Measurements from ENCODE around the gene SDCBP2.

SDCBP2 gene

DNA sequence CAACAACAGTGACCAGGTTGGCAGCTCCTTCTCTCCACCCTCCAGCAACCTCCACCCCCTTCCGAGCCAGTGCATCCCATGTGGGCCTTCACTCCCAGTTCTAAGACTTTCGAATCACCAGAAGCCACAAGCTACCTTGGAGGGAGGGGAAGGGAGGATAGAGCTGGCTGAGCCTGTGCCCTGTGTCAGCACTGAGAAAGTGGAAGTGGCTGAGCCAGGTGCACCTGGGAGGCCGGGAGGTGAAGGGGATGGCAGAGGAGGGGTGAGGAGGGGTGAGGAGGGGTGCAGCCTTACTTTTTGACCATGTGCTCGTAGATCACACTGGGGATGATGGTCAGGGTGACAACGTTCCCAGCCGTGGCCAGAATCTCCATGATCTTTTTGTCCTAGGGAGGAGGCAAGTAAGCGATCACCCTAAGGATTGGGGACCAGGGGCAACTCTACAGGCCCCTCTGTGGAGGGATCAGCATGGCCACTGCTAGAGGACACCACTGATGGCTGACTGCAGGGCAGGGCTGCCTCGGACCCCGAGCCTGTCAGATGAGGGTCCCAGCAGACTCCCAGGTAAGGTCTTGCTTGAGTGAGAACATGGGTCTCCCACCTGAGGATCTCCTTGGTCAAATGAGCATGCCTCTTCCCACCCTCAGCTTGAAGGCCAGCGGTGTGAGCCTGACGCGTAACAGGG is 18.3 kb downstream of the SDCBP2 start:
- H3K9ac ChIP-seq (ENCODE audit: low read depth, low read length, poor library complexity), result no peak overlapping the region
- H2AK5ac ChIP-seq (ENCODE audit: low read depth, low read length), result peak overlapping the region; percentile 57
- no peak overlapping the region for H4K91ac ChIP-seq (ENCODE audit: low read depth, low read length, poor library complexity)
- no peaks in the 10 kb centered on the region for H3K27me3 ChIP-seq (ENCODE audit: control insufficient read depth in 3 of 3, insufficient read depth in 3 of 3, low read depth in 1 of 3, low read length in 3 of 3)
- no peak overlapping the region for H4K8ac ChIP-seq (ENCODE audit: low read depth, low read length)
- no peaks in the 10 kb centered on the region for H3K9me3 ChIP-seq (replicated peaks in 1 of 2; ENCODE audit: control insufficient read depth in 2 of 2, insufficient read depth in 1 of 2, low read depth in 1 of 2, low read length in 2 of 2)
- peak overlapping the region; percentile 61 for H2AFZ ChIP-seq (ENCODE audit: low read length)
- no peak overlapping the region for H2BK15ac ChIP-seq (ENCODE audit: low read length)
- H2BK120ac ChIP-seq (ENCODE audit: low read depth, low read length), result no peak overlapping the region
- H2BK12ac ChIP-seq (ENCODE audit: low read length), result no peak overlapping the region
- no peak overlapping the region for H3K18ac ChIP-seq (ENCODE audit: low read length)
- no peak overlapping the region for H2BK5ac ChIP-seq (ENCODE audit: low read length)
- no peak overlapping the region for H3K4ac ChIP-seq (ENCODE audit: low read length)
- no peaks in the 10 kb centered on the region for H3K36me3 ChIP-seq (replicated peaks in 1 of 2; ENCODE audit: control insufficient read depth in 2 of 2, insufficient read depth in 2 of 2, low read length in 2 of 2)
- no peaks in the 10 kb centered on the region for H3K79me1 ChIP-seq (ENCODE audit: low read depth, low read length)
- H3K23ac ChIP-seq (ENCODE audit: low read depth, low read length, poor library complexity), result no peak overlapping the region
- DNase-seq (ENCODE audit: low spot score), result no peak
- H3K27ac ChIP-seq (replicated peaks; ENCODE audit: low read length), result no peak overlapping the region
- peaks cover 13 to 14% of the 10 kb centered on the region in 2 donors for H3K4me1 ChIP-seq (ENCODE audit: control insufficient read depth in 2 of 2, insufficient read depth in 1 of 2, low read depth in 1 of 2, low read length in 2 of 2)
- no CpG with 5 or more reads among the region's 12 CpGs for WGBS, 2 donors (ENCODE audit: extremely low coverage in 2 of 2, insufficient read length in 2 of 2, insufficient replicate concordance in 1 of 2)
- H3K4me3 ChIP-seq (ENCODE audit: low read length in 2 of 2), result no peak overlapping the region
- H3K4me2 ChIP-seq (ENCODE audit: insufficient read depth, low read length, poor library complexity, severe bottlenecking), result no peak overlapping the region
- no peak overlapping the region for H3K14ac ChIP-seq (ENCODE audit: low read length)

DNA sequence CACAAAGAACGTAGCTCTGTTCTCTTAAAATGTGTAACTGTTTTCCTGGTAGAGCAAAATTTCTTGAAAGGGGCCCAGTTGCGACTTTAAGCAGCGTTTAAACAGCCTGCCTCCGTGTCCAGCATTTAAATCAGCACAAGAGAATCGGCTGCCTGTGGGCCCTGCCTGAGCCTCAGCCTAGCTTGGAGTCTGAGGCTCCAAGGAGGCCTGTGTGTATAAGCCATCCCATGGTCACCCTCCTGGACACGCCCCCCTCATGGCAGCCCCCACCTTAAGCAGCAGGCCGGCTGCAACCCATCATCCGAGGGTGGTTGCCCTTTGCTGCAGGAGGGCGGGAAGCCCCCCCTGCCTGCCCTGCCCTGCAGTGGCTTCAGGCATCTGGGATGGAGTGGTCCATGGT is 18.9 kb downstream of the SDCBP2 start:
- no peak overlapping the region for H4K8ac ChIP-seq (ENCODE audit: low read depth, low read length)
- H3K4me2 ChIP-seq (ENCODE audit: insufficient read depth, low read length, poor library complexity, severe bottlenecking), result no peak overlapping the region
- H2AFZ ChIP-seq (ENCODE audit: low read length), result peak overlapping the region; percentile 61
- no CpG with 5 or more reads among the region's 9 CpGs for WGBS, 2 donors (ENCODE audit: extremely low coverage in 2 of 2, insufficient read length in 2 of 2, insufficient replicate concordance in 1 of 2)
- H3K4me1 ChIP-seq (ENCODE audit: control insufficient read depth in 2 of 2, insufficient read depth in 1 of 2, low read depth in 1 of 2, low read length in 2 of 2), result peaks cover 13 to 14% of the 10 kb centered on the region in 2 donors
- peak overlapping the region; percentile 47 for H3K14ac ChIP-seq (ENCODE audit: low read length)
- H3K9ac ChIP-seq (ENCODE audit: low read depth, low read length, poor library complexity), result no peak overlapping the region
- H3K4ac ChIP-seq (ENCODE audit: low read length), result no peak overlapping the region
- no peak overlapping the region for H2BK15ac ChIP-seq (ENCODE audit: low read length)
- H2BK5ac ChIP-seq (ENCODE audit: low read length), result no peak overlapping the region
- no peak overlapping the region for H3K27ac ChIP-seq (replicated peaks; ENCODE audit: low read length)
- no peak overlapping the region for H2BK120ac ChIP-seq (ENCODE audit: low read depth, low read length)
- no peak overlapping the region for H3K18ac ChIP-seq (ENCODE audit: low read length)
- no peaks in the 10 kb centered on the region for H3K27me3 ChIP-seq (ENCODE audit: control insufficient read depth in 3 of 3, insufficient read depth in 3 of 3, low read depth in 1 of 3, low read length in 3 of 3)
- no peak overlapping the region for H3K4me3 ChIP-seq (ENCODE audit: low read length in 2 of 2)
- peak overlapping the region; percentile 57 for H2AK5ac ChIP-seq (ENCODE audit: low read depth, low read length)
- no peaks in the 10 kb centered on the region for H3K36me3 ChIP-seq (replicated peaks in 1 of 2; ENCODE audit: control insufficient read depth in 2 of 2, insufficient read depth in 2 of 2, low read length in 2 of 2)
- H3K9me3 ChIP-seq (replicated peaks in 1 of 2; ENCODE audit: control insufficient read depth in 2 of 2, insufficient read depth in 1 of 2, low read depth in 1 of 2, low read length in 2 of 2), result no peaks in the 10 kb centered on the region
- no peaks in the 10 kb centered on the region for H3K79me1 ChIP-seq (ENCODE audit: low read depth, low read length)
- no peak overlapping the region for H4K91ac ChIP-seq (ENCODE audit: low read depth, low read length, poor library complexity)
- no peak overlapping the region for H3K23ac ChIP-seq (ENCODE audit: low read depth, low read length, poor library complexity)
- no peak overlapping the region for H2BK12ac ChIP-seq (ENCODE audit: low read length)
- no peak for DNase-seq (ENCODE audit: low spot score)

GRCh38 chr20:1309439-1309847 is 19.5 kb downstream of the SDCBP2 start:
- no peak overlapping the region for H2BK15ac ChIP-seq (ENCODE audit: low read length)
- H3K4ac ChIP-seq (ENCODE audit: low read length), result peak overlapping the region; percentile 79
- no peaks in the 10 kb centered on the region for H3K9me3 ChIP-seq (replicated peaks in 1 of 2; ENCODE audit: control insufficient read depth in 2 of 2, insufficient read depth in 1 of 2, low read depth in 1 of 2, low read length in 2 of 2)
- H3K79me1 ChIP-seq (ENCODE audit: low read depth, low read length), result no peaks in the 10 kb centered on the region
- peak overlapping the region; percentile 81 for H3K18ac ChIP-seq (ENCODE audit: low read length)
- H3K27me3 ChIP-seq (ENCODE audit: control insufficient read depth in 3 of 3, insufficient read depth in 3 of 3, low read depth in 1 of 3, low read length in 3 of 3), result peaks cover 0 to 6% (median 0%) of the 10 kb centered on the region in 3 experiments
- H3K4me3 ChIP-seq (ENCODE audit: low read length in 2 of 2), result no peak overlapping the region
- no peak for DNase-seq (ENCODE audit: low spot score)
- no peak overlapping the region for H3K23ac ChIP-seq (ENCODE audit: low read depth, low read length, poor library complexity)
- no peaks in the 10 kb centered on the region for H3K36me3 ChIP-seq (replicated peaks in 1 of 2; ENCODE audit: control insufficient read depth in 2 of 2, insufficient read depth in 2 of 2, low read length in 2 of 2)
- peaks cover 13 to 14% of the 10 kb centered on the region in 2 donors for H3K4me1 ChIP-seq (ENCODE audit: control insufficient read depth in 2 of 2, insufficient read depth in 1 of 2, low read depth in 1 of 2, low read length in 2 of 2)
- H2AFZ ChIP-seq (ENCODE audit: low read length), result peak overlapping the region; percentile 61
- no peak overlapping the region for H2BK120ac ChIP-seq (ENCODE audit: low read depth, low read length)
- peak overlapping the region; percentile 24 for H3K9ac ChIP-seq (ENCODE audit: low read depth, low read length, poor library complexity)
- no peak overlapping the region for H3K14ac ChIP-seq (ENCODE audit: low read length)
- no peak overlapping the region for H4K8ac ChIP-seq (ENCODE audit: low read depth, low read length)
- WGBS, 2 donors (ENCODE audit: extremely low coverage in 2 of 2, insufficient read length in 2 of 2, insufficient replicate concordance in 1 of 2), result no CpG with 5 or more reads among the region's 12 CpGs
- peak overlapping the region; percentile 26 for H2AK5ac ChIP-seq (ENCODE audit: low read depth, low read length)
- H2BK5ac ChIP-seq (ENCODE audit: low read length), result no peak overlapping the region
- H3K4me2 ChIP-seq (ENCODE audit: insufficient read depth, low read length, poor library complexity, severe bottlenecking), result no peak overlapping the region
- H4K91ac ChIP-seq (ENCODE audit: low read depth, low read length, poor library complexity), result no peak overlapping the region
- H2BK12ac ChIP-seq (ENCODE audit: low read length), result no peak overlapping the region
- no peak overlapping the region for H3K27ac ChIP-seq (replicated peaks; ENCODE audit: low read length)

DNA sequence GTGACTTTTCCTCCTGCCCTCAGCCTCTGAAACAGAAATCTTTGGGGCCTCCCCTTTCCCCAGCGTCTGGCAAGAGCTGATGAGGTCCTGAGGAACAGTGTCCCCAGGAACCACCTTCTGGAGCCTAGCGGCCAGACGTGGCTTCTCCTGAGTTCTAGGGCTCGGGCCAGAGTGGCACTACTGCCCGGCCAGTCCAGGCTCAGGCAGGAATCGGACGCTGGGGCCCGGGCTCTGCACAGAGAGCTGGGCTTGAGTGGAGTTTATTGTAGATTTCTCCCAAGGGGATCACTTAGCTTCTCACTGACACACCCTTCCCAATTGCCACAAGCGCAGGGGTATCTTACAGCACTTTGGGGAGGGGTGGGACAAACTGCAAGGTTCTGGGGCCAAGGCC is 20.2 kb downstream of the SDCBP2 start:
- peak overlapping the region; percentile 80 for H3K18ac ChIP-seq (ENCODE audit: low read length)
- no peak overlapping the region for H4K91ac ChIP-seq (ENCODE audit: low read depth, low read length, poor library complexity)
- DNase-seq (ENCODE audit: low spot score), result no peak
- no peak overlapping the region for H3K4me3 ChIP-seq (ENCODE audit: low read length in 2 of 2)
- H3K27me3 ChIP-seq (ENCODE audit: control insufficient read depth in 3 of 3, insufficient read depth in 3 of 3, low read depth in 1 of 3, low read length in 3 of 3), result peaks cover 0 to 11% (median 0%) of the 10 kb centered on the region in 3 experiments
- H4K8ac ChIP-seq (ENCODE audit: low read depth, low read length), result no peak overlapping the region
- H2BK120ac ChIP-seq (ENCODE audit: low read depth, low read length), result no peak overlapping the region
- no peak overlapping the region for H3K27ac ChIP-seq (replicated peaks; ENCODE audit: low read length)
- peak overlapping the region; percentile 63 for H2AK5ac ChIP-seq (ENCODE audit: low read depth, low read length)
- H3K14ac ChIP-seq (ENCODE audit: low read length), result peak overlapping the region; percentile 66
- H2BK5ac ChIP-seq (ENCODE audit: low read length), result peak overlapping the region; percentile 77
- no peak overlapping the region for H3K9ac ChIP-seq (ENCODE audit: low read depth, low read length, poor library complexity)
- H3K4me1 ChIP-seq (ENCODE audit: control insufficient read depth in 2 of 2, insufficient read depth in 1 of 2, low read depth in 1 of 2, low read length in 2 of 2), result peaks cover 13 to 14% of the 10 kb centered on the region in 2 donors
- no peak overlapping the region for H3K4ac ChIP-seq (ENCODE audit: low read length)
- H2BK15ac ChIP-seq (ENCODE audit: low read length), result peak overlapping the region; percentile 71
- no peak overlapping the region for H2BK12ac ChIP-seq (ENCODE audit: low read length)
- no peaks in the 10 kb centered on the region for H3K36me3 ChIP-seq (replicated peaks in 1 of 2; ENCODE audit: control insufficient read depth in 2 of 2, insufficient read depth in 2 of 2, low read length in 2 of 2)
- peak overlapping the region; percentile 61 for H2AFZ ChIP-seq (ENCODE audit: low read length)
- H3K4me2 ChIP-seq (ENCODE audit: insufficient read depth, low read length, poor library complexity, severe bottlenecking), result no peak overlapping the region
- WGBS, 2 donors (ENCODE audit: extremely low coverage in 2 of 2, insufficient read length in 2 of 2, insufficient replicate concordance in 1 of 2), result no CpG with 5 or more reads among the region's 9 CpGs
- no peak overlapping the region for H3K23ac ChIP-seq (ENCODE audit: low read depth, low read length, poor library complexity)
- no peaks in the 10 kb centered on the region for H3K9me3 ChIP-seq (replicated peaks in 1 of 2; ENCODE audit: control insufficient read depth in 2 of 2, insufficient read depth in 1 of 2, low read depth in 1 of 2, low read length in 2 of 2)
- H3K79me1 ChIP-seq (ENCODE audit: low read depth, low read length), result no peaks in the 10 kb centered on the region

All from neuronal stem cell (in vitro differentiated cells).